NCI-H524 treated with DMSO at 0.1 percent for 48 hours (cell line): ENCODE measurements around the gene SLC26A9.

Source experiments
- DNase-seq: peaks from one replicate; lab custom pipeline; 2025; lab: John Stamatoyannopoulos, UW

Gene SLC26A9

DNA sequence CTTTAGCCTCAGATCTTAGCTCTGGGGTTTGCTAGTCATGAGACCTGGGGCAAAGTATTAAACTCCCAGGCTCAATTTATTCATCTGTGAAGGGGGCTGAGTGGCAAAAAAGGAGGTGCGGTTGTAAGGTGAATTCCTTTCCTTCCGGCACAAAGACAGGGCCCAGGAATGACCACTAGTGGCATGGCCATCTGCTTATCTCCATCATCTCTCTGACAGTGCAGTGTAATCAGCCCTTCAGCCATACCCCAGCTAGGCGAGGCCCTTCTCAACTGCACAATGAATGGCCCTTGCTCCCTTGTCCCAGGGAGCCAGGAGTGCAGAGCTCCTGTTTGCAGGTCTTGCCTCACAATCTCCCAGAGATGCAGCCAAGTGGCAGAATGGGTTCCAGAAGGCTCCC lies 5.6 kb upstream of the SLC26A9 start:
- no peak for DNase-seq

DNA sequence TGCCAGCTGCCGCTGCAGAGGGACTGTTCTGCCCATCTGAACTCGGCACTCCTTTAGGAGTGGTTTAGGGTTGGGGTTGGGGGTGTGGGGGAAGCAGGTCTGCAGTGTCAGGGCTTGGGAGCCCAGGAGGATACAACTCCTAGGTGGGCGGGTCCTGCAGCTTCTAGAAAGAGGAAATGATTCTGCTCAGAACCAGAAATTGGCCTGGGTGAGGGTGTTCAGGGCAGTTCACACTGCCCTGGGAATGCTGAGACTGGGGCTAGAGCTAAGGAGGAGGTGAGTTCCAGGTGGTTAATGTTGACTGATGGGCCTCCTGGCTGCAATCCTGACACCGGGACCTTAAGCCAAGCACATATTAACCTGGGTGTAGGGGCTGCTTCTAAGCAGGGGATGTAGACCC lies 4.8 kb upstream of the SLC26A9 start:
- DNase-seq, result no peak

DNA sequence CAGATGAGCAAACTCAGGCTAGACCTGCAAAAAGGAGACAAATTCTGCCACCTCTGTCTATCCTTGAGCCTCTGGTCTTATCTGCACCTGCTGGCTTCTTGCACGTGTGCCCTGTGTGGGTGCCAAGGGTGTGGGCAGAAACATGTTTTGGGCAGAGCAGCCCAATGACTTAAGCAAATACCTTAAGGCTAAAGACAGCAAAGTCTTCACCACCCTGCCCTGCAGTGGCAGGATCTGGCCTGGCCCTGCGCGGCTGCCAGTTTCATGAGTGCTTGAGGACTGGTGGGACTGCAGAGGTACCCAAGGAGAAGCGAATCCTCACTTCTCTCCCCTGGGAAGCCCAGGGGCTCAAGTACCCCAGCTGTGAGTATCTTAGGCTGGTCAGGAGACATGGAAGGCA lies 3.8 kb upstream of the SLC26A9 start:
- no peak for DNase-seq

GRCh38 chr1:205945069-205945468 lies 1.8 kb upstream of the SLC26A9 start:
- DNase-seq, result no peak

DNA sequence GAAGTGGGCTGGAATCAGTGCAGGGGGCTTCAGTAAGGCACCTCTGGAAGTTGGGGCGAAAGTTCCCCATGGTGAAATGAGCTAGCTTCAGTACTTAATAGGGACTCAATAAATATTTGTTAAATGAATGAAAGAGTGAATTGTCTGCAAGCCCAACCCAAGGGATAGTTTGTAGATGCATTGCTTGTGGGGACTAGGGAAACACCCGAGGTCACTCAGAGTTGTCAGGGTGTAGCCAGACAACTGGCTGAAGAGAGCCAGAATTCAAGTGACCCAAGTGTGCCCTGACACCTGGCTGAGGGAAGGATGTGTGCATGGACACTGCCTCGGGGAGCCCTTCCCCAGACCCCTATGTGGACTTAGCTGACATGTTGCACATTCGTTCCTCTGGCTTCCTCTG lies 1.3 kb upstream of the SLC26A9 start:
- DNase-seq, result no peak

DNA sequence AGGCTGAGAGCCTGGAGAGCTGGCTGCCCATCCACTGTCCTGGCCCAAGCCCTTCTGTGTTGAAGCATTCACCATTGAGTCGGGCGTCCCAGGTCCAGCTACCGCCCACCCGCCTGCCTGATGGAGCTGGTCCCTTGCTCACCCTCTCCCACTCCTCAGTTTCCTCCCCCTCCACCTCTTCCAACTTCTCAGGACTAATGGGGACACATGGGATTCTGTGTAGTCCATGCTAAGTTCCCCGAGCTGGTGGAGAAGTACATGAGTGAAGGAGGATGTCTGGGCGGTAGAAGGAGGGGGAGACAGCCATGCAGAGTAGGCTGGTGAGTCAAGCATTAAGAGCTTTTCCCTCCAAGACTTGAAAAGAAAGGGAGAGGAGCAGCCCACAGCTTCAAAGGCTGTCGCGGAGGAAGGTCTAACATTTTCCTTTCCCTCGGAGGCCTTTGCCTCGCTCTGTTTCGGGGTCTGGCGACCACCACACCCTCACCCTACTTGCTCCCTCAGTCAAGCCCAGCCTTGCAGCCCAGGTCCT lies 561 bp downstream of the SLC26A9 start:
- no peak for DNase-seq

GRCh38 chr1:205940710-205941109 lies 2.5 kb downstream of the SLC26A9 start:
- no peak for DNase-seq

DNA sequence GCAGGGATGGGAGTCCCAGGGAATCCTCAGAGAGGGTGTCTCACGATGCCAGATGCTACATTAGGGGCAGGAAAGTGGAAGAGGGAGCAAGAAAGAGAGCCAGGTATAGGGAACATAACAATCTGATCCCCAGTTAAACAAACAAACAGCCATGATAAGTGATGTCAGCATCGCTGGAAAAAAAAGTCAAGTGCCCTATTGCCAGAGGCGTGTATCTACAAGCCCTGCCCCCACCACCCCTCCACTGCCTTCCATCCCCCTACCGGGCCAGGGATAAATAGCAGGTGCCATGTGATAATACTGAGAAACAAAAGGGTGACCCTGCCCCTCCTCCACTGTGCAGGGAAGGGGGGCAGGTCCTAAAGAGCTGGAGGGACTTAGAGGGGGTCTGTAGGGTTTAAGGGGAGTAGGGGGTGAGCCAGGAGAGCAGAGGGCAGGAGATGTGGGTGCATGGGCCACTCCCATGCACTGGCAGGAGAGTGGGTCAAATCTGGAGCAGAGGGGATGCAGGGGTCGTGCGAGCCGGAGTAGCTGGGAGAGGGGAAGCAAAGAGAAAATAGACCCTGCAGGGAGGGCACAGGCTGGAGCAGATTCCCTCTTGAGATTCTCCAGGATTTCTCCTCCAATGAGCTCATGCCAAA lies 3.4 kb downstream of the SLC26A9 start:
- peak; percentile 11 for DNase-seq

- no peak for DNase-seq
Observed at GRCh38 chr1:205938682-205939081, 4.6 kb downstream of the SLC26A9 start.

DNA sequence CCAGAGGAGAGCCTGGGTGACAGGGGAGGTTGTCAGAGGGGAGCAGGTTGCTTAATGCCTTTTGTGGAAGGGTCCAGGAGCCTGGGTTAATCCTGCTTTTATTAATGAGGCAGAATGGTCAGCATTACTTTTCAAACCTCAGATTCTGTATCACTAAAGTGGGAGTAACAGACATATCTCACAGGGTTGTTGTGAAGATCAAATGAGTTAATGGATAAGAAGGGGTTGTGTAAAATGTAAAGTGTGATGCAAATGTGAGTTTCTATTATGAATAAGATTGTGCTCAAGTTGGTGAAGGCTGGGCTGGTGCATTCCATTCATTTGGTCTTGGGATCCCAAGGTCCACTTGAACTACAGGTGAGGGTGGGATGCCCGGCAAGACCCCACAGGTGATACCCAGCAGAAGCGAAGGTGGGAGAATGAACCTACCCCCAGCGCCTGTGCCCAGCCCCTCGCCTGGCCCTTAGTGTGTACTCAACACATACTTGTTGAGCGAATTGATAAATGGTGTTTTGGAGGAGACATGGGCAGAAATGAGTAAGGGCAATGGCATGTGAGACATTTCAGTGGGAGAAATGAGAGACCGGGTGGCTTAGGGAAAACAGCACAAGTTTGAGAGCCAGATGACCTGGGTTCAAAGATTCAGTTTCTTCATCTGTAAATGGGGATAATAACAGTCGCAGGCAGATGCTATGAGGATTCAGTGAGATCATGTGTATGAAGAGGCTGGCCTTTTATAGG lies 6.2 kb downstream of the SLC26A9 start:
- DNase-seq, result no peak

GRCh38 chr1:205936311-205936710 lies 6.9 kb downstream of the SLC26A9 start:
- no peak for DNase-seq

GRCh38 chr1:205935869-205936268 lies 7.4 kb downstream of the SLC26A9 start:
- no peak for DNase-seq

DNA sequence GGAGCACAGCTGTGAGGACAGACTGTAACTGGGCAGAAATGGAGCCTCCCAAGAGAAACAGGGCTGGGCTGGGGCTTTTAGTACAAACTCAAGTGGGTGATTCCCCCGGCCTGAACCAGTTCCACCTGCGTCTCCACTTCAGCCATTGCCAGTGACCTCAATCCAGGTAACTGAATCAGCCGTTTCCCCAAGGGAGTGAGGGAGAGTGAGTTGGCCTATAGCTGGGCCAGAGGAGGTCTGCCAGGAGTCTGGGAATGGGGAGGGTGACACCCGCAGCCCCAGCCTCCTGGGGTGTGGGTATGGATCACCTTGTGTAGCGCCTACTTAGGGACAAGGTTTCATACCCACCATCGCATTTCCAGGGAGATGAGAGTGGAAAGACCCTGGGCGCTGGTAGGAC lies 8.5 kb downstream of the SLC26A9 start:
- DNase-seq, result no peak

GRCh38 chr1:205933671-205934618 lies 9.3 kb downstream of the SLC26A9 start:
- DNase-seq, result no peak

DNA sequence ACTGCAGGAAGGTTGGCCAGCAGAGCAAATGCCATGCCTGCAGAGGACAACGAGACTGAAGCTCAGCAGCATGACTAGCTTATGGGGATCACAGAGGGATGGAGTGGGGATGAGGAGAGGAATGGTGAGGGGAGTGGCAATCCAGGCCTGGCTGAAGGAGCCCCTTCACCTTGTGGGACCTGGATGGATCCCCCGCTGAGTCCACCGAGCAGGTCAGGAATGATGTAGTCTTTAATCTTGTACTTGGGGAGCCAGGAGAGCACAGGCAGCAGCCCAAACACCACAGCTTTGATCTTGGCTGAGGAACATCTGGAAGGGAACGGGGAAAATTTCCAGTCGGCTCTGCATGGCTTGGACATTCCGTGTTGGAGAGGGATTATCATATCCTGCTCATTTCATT lies 10.5 kb downstream of the SLC26A9 start:
- DNase-seq, result no peak

DNA sequence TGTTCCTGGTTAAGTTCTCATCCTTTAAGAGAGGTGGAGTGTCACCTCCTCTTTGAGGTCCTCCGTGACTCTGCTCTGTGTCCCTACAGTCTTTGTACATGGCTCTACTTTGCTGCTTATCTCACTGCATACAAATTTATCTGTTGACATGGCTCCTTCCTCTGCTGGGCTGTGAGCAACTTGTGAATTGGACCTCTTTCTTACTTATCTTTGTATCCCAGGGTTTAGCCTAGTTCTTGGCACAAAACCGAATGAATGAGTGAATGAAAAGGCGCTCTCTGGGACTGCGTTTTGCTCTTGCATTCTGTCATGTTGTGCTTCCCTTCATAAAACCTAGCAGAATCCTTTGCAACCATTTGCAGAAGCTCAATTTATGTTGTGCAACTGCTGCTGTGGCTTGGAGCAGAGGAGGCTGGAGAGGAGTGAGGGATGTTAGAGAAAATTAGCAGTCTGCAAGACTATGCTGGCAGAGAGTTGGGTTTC lies 12.4 kb downstream of the SLC26A9 start:
- DNase-seq, result no peak

DNA sequence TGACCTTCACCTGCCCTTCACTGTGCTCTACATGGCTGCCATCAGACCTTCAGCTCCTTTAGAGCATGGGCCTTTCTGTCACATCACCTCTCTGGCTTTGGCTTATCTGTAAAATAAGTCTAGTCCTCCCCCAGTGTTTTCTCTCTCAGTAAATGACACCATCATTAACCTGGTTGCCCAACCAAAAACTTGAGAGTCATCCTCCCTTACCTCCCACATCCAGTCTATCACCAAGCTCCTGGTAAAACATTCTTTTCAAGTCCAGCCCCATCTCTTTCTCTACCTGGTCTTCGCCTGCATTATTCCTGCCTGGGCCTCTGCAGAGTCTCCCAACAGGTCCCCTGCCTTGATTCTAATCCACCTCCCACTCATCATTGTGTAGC lies 13.1 kb downstream of the SLC26A9 start:
- no peak for DNase-seq

DNA sequence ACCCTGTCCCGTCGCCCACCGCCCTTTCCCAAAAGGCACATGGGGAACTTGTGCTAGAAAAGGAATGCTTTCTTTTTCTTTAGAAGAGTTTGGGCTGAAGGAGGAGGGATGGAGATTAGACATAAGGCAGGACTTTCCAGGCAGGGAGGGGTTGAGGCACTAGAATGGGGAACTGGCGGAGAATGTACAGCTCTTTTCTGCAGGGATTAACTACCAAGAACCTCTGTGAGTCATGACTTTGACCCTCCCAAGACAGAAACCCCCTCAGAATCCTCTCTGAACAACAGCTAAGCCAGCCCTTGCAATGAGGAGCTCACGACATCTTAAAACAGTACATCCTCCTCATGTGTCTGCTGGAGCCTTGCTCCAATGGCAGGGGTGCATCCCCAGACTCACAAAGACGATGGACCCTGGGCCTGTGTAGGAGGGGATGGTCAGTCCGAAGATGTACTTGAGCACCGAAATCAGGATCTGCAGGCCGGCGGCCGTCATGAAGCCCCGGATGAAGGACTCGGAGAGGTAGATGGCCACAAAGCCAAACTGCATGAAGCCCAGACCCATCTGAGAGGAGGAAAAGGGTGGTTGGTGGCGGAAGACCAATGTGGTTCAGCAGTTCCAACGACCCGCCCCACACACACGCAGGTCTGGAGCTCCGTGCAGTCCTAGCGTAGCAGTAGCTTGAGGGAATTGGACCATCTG lies 13.6 kb downstream of the SLC26A9 start:
- no peak for DNase-seq

DNA sequence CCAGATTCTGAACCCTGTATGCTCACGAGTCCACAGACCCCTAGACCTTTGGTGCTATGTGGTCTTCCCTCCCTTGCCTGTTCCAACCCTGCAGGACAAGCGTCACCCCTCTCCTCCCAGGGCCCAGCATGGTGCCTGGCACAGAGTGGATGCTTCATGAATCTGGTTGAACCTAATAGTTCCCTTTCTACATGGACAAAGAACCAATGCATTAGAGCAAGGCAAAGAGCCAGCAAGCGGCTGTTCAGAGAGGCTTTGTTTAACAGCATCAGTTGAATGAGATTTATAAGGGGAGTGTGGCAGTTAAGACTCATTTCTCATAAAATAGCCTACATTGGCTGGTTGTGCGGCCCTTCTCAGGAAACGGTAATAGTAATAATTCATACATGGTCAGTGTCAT lies 14.9 kb downstream of the SLC26A9 start:
- no peak for DNase-seq

- DNase-seq, result no peak
Observed at GRCh38 chr1:205927676-205928075, 15.6 kb downstream of the SLC26A9 start.

GRCh38 chr1:205927247-205927646 lies 16.0 kb downstream of the SLC26A9 start:
- DNase-seq, result no peak

DNA sequence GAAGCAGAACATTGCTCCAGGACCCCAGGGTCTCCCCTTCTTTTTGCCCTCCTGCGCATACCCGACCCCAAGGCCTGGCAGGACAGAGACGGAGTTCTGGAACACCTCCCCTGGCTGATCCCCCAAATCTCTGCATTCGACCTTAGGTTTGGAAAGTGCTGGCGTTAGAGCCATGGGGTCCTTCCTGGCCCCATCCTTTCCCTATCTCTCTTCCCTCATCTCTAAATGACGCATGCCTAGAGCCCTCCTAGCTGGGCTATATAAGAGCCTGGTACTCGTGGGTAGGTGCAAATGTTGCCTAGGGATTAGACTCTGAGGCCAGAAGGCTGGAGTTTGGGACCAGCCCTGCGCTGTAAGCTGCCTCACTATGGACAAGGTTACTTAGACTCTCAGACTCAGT lies 16.6 kb downstream of the SLC26A9 start:
- no peak for DNase-seq
